AG09309 (cell line): ENCODE data around the gene FSTL4.

Experiments used
- DNase-seq: peaks from one replicate; pipeline ENCODE4 v3.0.0-alpha.2; 2010; ENCODE audit warnings: low read depth
- H3K4me3 ChIP-seq: 2 replicates; pipeline ENCODE4 v1.5.1; 2011; ENCODE audit warnings: mild to moderate bottlenecking, low read depth, low read length, moderate library complexity; ENCODE audit not compliant: control insufficient read depth
- TF ChIP-seq, protein P1 (sequence below): IDR thresholded peaks from 2 replicates; pipeline ENCODE4 v1.5.1; 2011; ENCODE audit warnings: mild to moderate bottlenecking, low read depth, low read length, inconsistent platforms; ENCODE audit not compliant: insufficient read depth, control insufficient read depth; ENCODE audit errors: missing control alignments

The FSTL4 gene

DNA sequence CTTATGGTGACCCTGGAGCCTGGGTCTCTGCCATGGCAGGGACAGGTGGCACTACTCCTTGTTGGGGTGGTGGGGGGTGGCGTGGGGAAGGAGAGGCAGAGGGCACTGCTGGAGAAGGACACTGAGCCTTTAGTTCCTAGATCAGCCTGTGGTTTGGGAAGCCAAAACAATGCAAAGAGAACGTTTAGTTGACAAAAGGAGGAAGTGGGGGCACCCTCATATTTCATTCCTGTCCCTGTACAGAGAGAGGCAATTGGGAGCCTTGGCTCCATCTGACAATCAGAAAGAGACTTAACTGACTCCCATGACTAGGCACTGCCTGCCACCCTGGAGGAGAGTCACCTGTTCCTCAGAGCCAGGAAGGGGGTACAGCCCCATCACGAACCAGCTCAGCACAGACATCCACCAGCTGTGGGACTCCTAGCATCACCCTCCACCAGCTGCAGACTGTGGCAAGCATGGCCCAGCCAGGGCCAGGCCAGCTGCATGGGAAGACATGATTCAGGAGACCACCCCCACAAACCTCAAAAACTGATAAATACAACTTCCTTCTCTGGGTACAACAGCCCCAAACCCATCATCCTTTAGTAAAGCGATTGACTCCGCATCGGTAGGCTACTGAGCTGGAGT lies 303.1 kb downstream of the FSTL4 start:
- TF ChIP-seq, protein P1, sequence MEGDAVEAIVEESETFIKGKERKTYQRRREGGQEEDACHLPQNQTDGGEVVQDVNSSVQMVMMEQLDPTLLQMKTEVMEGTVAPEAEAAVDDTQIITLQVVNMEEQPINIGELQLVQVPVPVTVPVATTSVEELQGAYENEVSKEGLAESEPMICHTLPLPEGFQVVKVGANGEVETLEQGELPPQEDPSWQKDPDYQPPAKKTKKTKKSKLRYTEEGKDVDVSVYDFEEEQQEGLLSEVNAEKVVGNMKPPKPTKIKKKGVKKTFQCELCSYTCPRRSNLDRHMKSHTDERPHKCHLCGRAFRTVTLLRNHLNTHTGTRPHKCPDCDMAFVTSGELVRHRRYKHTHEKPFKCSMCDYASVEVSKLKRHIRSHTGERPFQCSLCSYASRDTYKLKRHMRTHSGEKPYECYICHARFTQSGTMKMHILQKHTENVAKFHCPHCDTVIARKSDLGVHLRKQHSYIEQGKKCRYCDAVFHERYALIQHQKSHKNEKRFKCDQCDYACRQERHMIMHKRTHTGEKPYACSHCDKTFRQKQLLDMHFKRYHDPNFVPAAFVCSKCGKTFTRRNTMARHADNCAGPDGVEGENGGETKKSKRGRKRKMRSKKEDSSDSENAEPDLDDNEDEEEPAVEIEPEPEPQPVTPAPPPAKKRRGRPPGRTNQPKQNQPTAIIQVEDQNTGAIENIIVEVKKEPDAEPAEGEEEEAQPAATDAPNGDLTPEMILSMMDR, result no peak
- no peak for DNase-seq
- no peak overlapping the region for H3K4me3 ChIP-seq

DNA sequence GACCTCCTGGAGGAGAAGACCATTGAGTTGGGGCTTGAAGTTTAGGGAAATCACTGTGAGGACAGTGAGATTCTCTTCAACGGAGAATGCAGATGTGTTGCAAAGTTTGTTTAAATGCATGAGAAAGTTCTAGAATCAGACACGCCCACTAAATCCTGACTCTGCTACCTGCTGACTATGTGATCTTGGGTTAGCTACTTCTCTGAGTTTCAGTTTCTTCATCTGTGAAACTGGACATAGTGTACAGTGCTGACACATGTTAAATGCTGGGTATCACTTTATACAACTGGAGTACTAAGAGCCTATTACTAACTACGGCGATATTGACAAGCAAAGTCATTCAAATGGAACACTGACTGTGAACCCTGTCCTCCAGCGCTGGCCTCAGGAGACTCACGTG lies 305.1 kb downstream of the FSTL4 start:
- no peak for DNase-seq
- no peak overlapping the region for H3K4me3 ChIP-seq
- TF ChIP-seq, protein P1, result no peak

DNA sequence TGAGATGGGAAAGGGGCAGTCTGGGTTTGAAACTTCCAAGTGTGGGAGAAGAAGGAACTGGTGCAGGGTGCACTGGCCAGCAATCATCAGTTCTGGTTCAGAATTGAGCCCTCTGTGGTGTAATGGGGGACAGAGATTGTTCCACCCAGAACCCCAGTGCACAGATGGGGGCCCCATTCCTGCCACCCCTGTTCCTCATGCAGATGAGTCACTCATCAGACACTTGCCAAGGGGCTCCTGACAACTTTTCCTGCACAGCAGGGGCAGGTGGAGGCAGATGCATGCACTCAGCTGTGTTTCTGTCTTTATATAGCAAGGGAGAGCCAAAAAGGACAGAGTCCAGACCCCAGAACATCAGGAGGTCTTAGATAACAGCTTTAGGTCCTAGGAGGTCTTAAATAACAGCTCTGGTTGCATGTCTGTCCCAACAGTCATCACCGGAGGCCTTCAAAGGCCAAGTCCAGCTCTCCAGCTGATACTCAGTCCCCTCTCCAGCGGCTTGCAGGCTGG lies 307.6 kb downstream of the FSTL4 start:
- no peak overlapping the region for H3K4me3 ChIP-seq
- no peak for DNase-seq
- TF ChIP-seq, protein P1, result no peak

DNA sequence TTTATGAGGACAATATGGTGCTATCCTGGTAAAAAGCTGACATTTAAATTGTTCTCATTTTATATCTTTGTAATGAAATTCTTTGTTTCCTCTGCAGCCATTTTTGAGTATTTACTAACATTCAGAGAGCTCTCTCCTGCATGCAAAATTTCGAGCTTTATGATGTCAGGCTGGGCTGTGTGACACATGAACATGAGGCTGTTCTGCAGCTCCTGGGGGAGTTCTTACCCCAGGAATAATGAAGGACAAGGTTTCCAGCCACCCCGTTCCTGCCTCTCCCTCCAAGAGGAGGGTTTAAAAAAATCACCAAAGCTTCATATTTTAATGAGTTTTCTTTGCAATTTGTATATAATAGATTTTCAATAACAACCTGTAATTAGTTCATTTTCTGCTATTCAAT lies 308.2 kb downstream of the FSTL4 start:
- no peak overlapping the region for H3K4me3 ChIP-seq
- no peak for DNase-seq
- TF ChIP-seq, protein P1, result no peak

DNA sequence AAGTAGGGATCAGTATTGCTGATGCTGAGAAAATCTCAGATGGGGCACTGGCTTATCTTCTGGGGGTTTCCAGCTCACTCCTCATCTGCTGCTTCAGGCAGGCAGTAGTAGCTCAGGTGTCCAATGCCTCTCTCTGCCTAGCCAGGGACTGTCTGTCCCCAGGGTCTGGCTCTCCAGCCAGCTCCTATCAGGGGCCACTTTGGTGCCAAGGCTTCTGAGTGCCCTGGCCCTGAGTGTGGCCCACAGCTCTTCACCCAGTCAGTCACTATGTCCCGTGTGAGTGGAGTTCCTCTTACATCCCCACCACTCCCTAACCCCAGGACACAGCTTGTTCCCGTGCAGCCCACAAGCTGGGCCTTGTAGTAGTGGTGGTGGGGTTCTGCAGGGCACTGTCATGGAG lies 309.0 kb downstream of the FSTL4 start:
- TF ChIP-seq, protein P1, result no peak
- no peak overlapping the region for H3K4me3 ChIP-seq
- DNase-seq, result no peak

DNA sequence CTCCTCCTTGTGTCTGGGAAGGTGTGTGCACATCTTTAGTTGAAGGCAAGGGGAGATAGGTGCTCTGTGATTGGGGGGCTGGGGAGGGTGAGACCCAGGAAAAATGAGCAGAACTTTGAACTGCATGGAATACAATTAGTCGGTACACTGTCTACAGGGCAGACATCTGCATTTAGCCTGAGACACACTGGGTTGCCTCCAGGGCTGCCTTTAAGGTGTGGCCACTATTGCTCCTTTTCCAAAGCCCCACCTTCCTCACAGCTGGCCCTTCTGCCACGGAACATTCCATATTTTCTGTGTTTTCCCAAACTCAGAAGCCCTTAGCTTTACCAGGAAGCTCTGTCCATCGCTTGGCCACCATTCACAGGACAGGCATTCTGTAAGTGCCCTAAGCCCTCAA lies 312.6 kb downstream of the FSTL4 start:
- TF ChIP-seq, protein P1, result no peak
- no peak for DNase-seq
- no peak overlapping the region for H3K4me3 ChIP-seq

DNA sequence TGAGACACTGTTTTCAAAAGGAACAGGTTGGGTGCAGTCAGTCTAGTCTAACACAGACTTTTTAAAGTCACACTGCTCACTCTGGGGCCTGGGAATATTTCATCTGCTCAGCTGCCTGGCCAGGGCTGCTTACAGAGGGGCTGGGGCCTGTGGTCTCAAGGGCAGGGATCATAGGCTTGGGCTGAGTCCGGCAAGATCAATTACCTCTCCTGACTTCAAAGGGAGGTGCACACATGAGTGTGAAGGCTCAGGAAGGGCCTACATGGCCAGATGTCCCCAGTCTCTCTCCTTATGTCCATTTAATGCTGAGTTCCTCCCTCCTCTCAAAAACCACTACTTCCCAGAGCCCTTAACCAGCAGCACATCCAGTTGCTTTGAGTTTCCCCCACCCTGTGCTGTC lies 313.3 kb downstream of the FSTL4 start:
- DNase-seq, result no peak
- TF ChIP-seq, protein P1, result no peak
- H3K4me3 ChIP-seq, result no peak overlapping the region
